Tibial nerve (tissue), 4 donors: ENCODE measurements around the gene PKP2. TPM values are rescaled to one million over a fixed set of nuclear protein-coding genes. Genes with fewer than 3 reads are reported as not detected.
"Not testable (repeated sequence)": the region's sequence is repeated elsewhere in the genome, so short reads cannot be mapped to it uniquely, and the experiment has no call there.

ENCODE experiments used
- DNase-seq, 2 donors: peaks; one replicate each; pipeline ENCODE4 v3.0.0-alpha.2; 2019; ENCODE audit warnings: low spot score in 2 of 2
- H3K27ac ChIP-seq, 4 donors: fragments of 200-600 bp; sonication (generic) in 3 of 4; one replicate each; pipeline ENCODE4 v1.5.1; 2017 to 2019; ENCODE audit warnings: mild to moderate bottlenecking in 1 of 4
- H3K27me3 ChIP-seq, 2 donors: fragments of 200-600 bp; sonication (generic) in 1 of 2; one replicate each; pipeline versions ENCODE4 v1.5.1 to v1.6.0; 2017 to 2019
- H3K36me3 ChIP-seq, 3 donors: fragments of 200-600 bp; sonication (generic); one replicate each; pipeline ENCODE4 v1.5.1; 2018 to 2019
- H3K4me1 ChIP-seq, 4 donors: fragments of 200-600 bp; sonication (generic) in 3 of 4; one replicate each; pipeline ENCODE4 v1.5.1; 2017 to 2019
- H3K4me3 ChIP-seq, 4 donors: fragments of 200-600 bp; sonication (generic) in 3 of 4; one replicate each; pipeline ENCODE4 v1.5.1; 2017 to 2019; ENCODE audit warnings: mild to moderate bottlenecking in 1 of 4, moderate library complexity in 1 of 4
- H3K9me3 ChIP-seq, 4 donors: fragments of 200-600 bp; sonication (generic) in 3 of 4; one replicate each; pipeline ENCODE4 v1.5.1; 2017 to 2019
- EP300 ChIP-seq, 2 donors: sonication (generic); formaldehyde crosslinking; IDR thresholded peaks; one replicate each; pipeline ENCODE4 v1.6.1; 2017; ENCODE audit warnings: antibody characterized with exemption in 2 of 2, mild to moderate bottlenecking in 1 of 2
- POLR2A ChIP-seq, 2 donors: fragments of 450-650 bp; IDR thresholded peaks; one replicate each; pipeline ENCODE4 v1.6.1; 2017; ENCODE audit warnings: antibody characterized with exemption in 2 of 2, mild to moderate bottlenecking in 2 of 2, moderate library complexity in 2 of 2
- WGBS, 2 donors: methylation state at CpG; one replicate each; pipeline ENCODE4 v1.1.5; 2018; 5-methylcytosine and 5-hydroxymethylcytosine counted together
- total RNA-seq, 4 donors: library from RNA; depleted of rRNA; stranded (reverse); fragments of >200 nt; gene quantifications; one replicate each; pipeline ENCODE4 v1.1.0, GENCODE V29; 2016
- TF ChIP-seq, protein P1 (sequence below), 5 experiments: fragments of 200-600 bp in 3 of 5; fragments of 450-650 bp in 2 of 5; sonication (generic) in 3 of 5; IDR thresholded peaks; one replicate each; pipeline ENCODE4 v1.5.1; 2016 to 2019; ENCODE audit warnings: antibody characterized with exemption in 5 of 5, mild to moderate bottlenecking in 3 of 5, moderate library complexity in 2 of 5

Gene PKP2
- total RNA-seq, 4 donors from 2014 or later, result 35.0 to 45.0 (median 42.5) TPM

DNA sequence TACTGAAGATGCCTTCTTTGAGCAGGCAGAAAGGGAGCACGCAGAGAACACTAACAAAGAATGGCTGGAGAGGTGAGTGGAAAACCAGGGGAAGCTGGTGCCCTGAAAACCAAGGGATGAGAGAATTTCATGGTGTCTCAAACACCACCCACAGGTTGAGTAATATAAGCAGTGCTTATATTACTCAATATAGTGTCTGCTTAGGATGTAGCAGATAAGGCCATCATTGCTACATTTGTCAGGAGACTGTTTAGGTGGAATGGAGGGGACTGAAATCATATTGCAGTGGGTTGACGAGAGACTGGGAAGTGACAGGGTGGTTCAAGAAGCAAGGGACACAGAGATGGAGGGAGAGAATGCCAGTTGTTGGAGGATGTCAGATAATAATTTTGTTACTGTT is 20.6 kb downstream of the PKP2 start:
- Histone ChIP-seq H3K27me3 (no peaks in the 10 kb centered on the region), H3K27ac (no peak overlapping the region), H3K4me3 (no peak overlapping the region), H3K36me3 (peaks cover 0 to 51% (median 0%) of the 10 kb centered on the region in 3 donors), H3K4me1 (peaks cover 0 to 5% (median 0%) of the 10 kb centered on the region in 4 donors), H3K9me3 (no peaks in the 10 kb centered on the region)
- WGBS, 2 donors, result 86 to 90% methylated on average over 2 of the region's 2 CpGs
- DNase-seq, result no peak
- no peak for TF ChIP-seq POLR2A (IDR thresholded peaks at IDR 0.05)
- TF ChIP-seq, protein P1, sequence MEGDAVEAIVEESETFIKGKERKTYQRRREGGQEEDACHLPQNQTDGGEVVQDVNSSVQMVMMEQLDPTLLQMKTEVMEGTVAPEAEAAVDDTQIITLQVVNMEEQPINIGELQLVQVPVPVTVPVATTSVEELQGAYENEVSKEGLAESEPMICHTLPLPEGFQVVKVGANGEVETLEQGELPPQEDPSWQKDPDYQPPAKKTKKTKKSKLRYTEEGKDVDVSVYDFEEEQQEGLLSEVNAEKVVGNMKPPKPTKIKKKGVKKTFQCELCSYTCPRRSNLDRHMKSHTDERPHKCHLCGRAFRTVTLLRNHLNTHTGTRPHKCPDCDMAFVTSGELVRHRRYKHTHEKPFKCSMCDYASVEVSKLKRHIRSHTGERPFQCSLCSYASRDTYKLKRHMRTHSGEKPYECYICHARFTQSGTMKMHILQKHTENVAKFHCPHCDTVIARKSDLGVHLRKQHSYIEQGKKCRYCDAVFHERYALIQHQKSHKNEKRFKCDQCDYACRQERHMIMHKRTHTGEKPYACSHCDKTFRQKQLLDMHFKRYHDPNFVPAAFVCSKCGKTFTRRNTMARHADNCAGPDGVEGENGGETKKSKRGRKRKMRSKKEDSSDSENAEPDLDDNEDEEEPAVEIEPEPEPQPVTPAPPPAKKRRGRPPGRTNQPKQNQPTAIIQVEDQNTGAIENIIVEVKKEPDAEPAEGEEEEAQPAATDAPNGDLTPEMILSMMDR (IDR thresholded peaks at IDR 0.05), result no peak
- no peak for TF ChIP-seq EP300 (IDR thresholded peaks at IDR 0.05)

DNA sequence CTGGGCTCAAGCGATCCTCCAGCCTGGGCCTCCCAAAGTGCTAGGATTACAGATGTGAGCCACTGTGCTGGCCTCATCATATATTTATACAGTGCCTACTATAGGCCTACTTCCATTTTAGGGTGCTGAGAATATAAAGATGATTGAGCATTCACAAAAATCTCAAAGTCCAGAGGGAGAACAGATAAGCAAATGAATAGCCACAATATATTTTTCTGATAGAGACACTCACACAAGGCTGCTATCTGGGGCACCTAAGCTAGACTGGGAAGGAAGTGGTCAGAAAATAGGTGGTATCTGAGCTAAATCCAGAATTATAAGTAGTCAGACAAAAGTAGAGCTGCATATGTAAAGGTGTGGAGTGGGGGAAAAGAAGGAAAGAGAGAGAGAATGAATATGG is 21.6 kb downstream of the PKP2 start:
- Histone ChIP-seq H3K4me1 (peaks cover 0 to 6% (median 0%) of the 10 kb centered on the region in 4 donors), H3K4me3 (no peak overlapping the region), H3K27ac (no peak overlapping the region), H3K36me3 (peaks cover 0 to 51% (median 0%) of the 10 kb centered on the region in 3 donors), H3K27me3 (no peaks in the 10 kb centered on the region), H3K9me3 (no peaks in the 10 kb centered on the region)
- 89 to 100% methylated on average over 1 of the region's 1 CpG for WGBS, 2 donors
- TF ChIP-seq EP300 (IDR thresholded peaks at IDR 0.05), result no peak
- no peak for DNase-seq

DNA sequence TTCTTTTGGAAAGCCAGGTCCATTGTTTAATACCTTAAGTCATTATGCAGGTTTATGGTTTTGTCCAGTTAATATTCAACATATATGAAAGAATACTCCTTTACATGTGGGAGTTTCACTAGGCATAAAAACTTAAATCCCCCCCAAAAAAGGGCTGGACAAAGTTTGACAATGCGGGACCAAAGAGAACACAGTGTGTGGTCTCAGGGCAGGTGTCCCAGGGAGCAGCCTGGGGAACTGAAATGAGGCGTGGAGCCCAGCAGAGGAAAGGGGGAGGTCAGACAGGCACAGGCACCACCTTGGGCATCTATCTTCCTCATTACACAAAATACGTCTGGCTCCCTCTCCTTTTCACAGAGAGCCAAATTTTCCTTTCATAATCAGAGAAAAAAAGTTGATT is 22.5 kb downstream of the PKP2 start:
- DNase-seq, result no peak
- Histone ChIP-seq H3K4me1 (peaks cover 0 to 10% (median 0%) of the 10 kb centered on the region in 4 donors), H3K27me3 (no peaks in the 10 kb centered on the region), H3K9me3 (no peaks in the 10 kb centered on the region), H3K4me3 (no peak overlapping the region), H3K36me3 (peaks cover 0 to 51% (median 0%) of the 10 kb centered on the region in 3 donors), H3K27ac (no peak overlapping the region)
- 69% methylated on average over 3 of the region's 3 CpGs for WGBS, 2 donors
- TF ChIP-seq, protein P1 (IDR thresholded peaks at IDR 0.05), result no peak
- TF ChIP-seq POLR2A (IDR thresholded peaks at IDR 0.05), result no peak
- TF ChIP-seq EP300 (IDR thresholded peaks at IDR 0.05), result no peak

DNA sequence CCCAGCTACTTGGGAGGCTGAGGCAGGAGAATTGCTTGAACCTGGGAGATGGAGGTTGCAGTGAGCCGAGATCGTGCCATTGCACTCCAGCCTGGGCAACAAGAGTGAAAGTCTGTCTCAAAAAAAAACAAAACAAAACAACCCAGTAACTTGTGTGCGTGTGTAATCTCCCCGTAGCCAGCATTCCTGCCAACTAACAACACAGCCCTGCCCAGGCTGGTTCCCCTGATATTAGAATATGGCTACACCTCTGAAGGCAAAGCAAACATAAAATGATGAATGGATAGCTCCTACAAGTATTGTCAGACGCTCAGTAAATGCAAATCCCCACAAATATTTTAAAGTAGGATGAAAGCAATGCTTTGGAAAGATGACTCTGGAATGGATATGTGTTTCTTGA is 24.2 kb downstream of the PKP2 start:
- H3K36me3 ChIP-seq, result peaks cover 0 to 53% (median 0%) of the 10 kb centered on the region in 3 donors
- not testable (repeated sequence) for H3K4me1 ChIP-seq, H3K27me3 ChIP-seq, H3K4me3 ChIP-seq, H3K27ac ChIP-seq, DNase-seq, H3K9me3 ChIP-seq
- WGBS, 2 donors, result 79 to 82% methylated on average over 5 of the region's 5 CpGs

DNA sequence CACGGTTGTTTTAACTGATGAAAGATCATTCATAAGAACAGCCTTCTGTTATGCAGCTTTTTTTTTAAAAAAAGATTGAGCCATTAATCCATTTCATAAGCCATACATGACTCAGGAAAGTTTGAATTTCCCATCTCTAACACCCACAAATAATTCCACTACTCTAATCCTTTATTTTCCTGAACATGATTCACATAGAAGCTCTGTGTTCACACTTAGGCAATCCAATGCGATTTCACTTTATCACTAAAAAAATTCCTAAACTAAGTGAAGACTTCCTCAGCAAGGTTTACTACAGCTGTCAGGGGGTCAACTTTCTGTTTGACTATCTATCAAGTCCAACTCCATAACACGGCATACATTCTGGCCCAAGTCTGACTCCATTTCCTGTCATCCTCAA is 25.9 kb downstream of the PKP2 start:
- no peak overlapping the region for H3K27ac ChIP-seq
- 60 to 61% methylated on average over 3 of the region's 3 CpGs for WGBS, 2 donors
- no peak for DNase-seq
- TF ChIP-seq EP300 (IDR thresholded peaks at IDR 0.05), result no peak
- TF ChIP-seq POLR2A (IDR thresholded peaks at IDR 0.05), result no peak
- TF ChIP-seq, protein P1 (IDR thresholded peaks at IDR 0.05), result no peak
- no peak overlapping the region for H3K4me3 ChIP-seq
- peaks cover 0 to 5% (median 0%) of the 10 kb centered on the region in 4 donors for H3K4me1 ChIP-seq
- H3K27me3 ChIP-seq, result no peaks in the 10 kb centered on the region
- peaks cover 0 to 51% (median 0%) of the 10 kb centered on the region in 3 donors for H3K36me3 ChIP-seq
- H3K9me3 ChIP-seq, result no peaks in the 10 kb centered on the region

DNA sequence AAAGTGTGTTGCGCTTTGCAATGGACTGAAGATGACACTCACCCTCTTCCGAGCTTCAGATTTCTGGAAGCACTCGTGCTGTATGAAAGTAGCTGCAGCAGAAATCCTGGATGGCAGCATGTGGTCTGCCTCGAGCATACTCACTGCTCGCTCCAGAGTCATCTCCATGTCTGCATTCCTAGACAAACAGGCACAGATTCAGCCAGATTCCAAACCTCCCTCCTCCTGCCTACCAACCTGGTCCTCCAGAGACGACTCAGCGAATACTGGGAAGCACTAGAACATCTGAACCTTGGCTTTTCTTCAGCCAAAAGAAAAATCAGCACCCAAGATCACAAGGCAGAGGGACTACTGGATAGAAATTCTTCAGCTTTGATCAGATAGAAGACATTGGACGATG is 27.7 kb downstream of the PKP2 start:
- peaks cover 0 to 5% (median 0%) of the 10 kb centered on the region in 4 donors for H3K4me1 ChIP-seq
- peaks cover 0 to 52% (median 0%) of the 10 kb centered on the region in 3 donors for H3K36me3 ChIP-seq
- H3K27me3 ChIP-seq, result no peaks in the 10 kb centered on the region
- no peak for DNase-seq
- H3K4me3 ChIP-seq, result no peak overlapping the region
- WGBS, 2 donors, result 92 to 94% methylated on average over 8 of the region's 8 CpGs
- H3K9me3 ChIP-seq, result no peaks in the 10 kb centered on the region
- TF ChIP-seq EP300 (IDR thresholded peaks at IDR 0.05) (no peak), POLR2A (IDR thresholded peaks at IDR 0.05) (no peak)
- TF ChIP-seq, protein P1 (IDR thresholded peaks at IDR 0.05), result no peak
- no peak overlapping the region for H3K27ac ChIP-seq
